ENCODE measurements around the gene EHMT2.
A peak's percentile ranks its signal among the peaks of the same experiment; 100 is the strongest.
"Not testable (repeated sequence)": the region's sequence is repeated elsewhere in the genome, so short reads cannot be mapped to it uniquely, and the experiment has no call there.

EHMT2 gene

DNA sequence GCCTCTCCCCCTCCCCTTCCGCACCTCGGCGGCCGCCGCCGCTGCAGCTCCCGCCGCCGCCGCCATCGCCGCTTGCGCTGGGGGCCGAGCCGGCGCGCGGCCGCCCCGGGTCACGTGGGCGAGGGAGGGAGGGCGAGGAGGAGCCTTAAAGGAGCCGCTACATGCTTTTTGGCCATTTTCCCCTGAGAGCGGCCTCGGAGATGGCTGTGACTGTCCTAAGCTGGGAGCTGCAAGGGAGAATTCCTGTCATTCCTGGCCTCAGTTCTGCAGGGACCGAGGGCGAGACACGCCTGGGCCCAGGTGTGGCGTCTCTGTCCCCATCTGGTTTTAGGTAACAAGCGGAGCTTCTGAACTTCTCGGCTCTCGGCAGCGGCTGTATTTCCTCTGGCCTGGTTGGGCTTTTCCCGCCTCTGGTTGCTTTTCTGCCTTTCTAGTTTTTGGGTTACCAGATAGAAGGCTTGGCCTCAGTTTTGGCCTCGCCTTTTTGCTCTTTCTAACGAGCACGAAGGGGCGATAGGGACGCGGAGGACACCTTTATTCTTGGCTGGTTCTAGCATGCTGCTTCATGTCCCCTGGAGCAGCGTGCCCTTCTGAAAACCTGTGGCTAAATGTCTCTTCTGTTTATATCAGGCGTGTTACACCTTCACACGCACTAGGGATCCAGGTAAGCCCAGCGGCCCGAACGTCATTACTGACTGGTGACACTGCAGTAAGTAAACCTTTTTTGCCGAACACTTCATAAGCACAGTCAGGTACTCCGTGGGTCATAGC lies at the start of gene EHMT2:
TSS of gene EHMT2 (minus strand) at position 87 of the 771 bp plus-strand sequence. CDS start at position 66, 21 bp downstream.
- peak; percentile 78 to 90 for DNase-seq (ENCODE audit: low spot score in 2 of 2)
- Mint-ChIP-seq H3K4me3 (peak within 1 kb of the TSS; percentile 94), H3K27ac (peak within 1 kb of the TSS; percentile 91), H3K9me3 (no peaks in the 10 kb centered on the region), H3K4me1 (peaks cover 40% of the 10 kb centered on the region), H3K36me3 (peaks cover 52% of the 10 kb centered on the region)
- ATAC-seq: peak; percentile 78

DNA sequence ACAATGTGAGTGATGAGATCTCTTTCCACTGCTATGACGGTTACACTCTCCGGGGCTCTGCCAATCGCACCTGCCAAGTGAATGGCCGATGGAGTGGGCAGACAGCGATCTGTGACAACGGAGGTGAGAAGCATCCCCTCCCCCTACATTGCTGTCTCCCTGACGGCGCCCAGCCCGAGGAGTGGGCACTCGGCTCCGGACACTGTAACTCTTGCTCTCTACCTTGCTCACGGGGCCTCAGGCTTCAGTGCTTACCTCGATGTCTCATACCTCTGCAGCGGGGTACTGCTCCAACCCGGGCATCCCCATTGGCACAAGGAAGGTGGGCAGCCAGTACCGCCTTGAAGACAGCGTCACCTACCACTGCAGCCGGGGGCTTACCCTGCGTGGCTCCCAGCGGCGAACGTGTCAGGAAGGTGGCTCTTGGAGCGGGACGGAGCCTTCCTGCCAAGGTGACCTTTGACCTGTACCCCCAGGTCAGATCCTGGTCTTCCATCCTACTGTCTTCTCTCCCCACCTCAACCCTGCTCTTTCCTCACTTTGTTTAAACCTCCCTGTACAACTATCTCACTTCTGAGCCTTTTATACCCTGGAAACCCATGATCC lies 49.7 kb upstream of the EHMT2 start:
- ATAC-seq (no peak), DNase-seq (ENCODE audit: low spot score in 2 of 2) (no peak)
- H3K4me3 Mint-ChIP-seq: no peak overlapping the region
- H3K27ac Mint-ChIP-seq: peak overlapping the region; percentile 23
- H3K9me3 Mint-ChIP-seq: no peaks in the 10 kb centered on the region
- H3K36me3 Mint-ChIP-seq: peaks cover 1% of the 10 kb centered on the region
- H3K4me1 Mint-ChIP-seq: peaks cover 10% of the 10 kb centered on the region

DNA sequence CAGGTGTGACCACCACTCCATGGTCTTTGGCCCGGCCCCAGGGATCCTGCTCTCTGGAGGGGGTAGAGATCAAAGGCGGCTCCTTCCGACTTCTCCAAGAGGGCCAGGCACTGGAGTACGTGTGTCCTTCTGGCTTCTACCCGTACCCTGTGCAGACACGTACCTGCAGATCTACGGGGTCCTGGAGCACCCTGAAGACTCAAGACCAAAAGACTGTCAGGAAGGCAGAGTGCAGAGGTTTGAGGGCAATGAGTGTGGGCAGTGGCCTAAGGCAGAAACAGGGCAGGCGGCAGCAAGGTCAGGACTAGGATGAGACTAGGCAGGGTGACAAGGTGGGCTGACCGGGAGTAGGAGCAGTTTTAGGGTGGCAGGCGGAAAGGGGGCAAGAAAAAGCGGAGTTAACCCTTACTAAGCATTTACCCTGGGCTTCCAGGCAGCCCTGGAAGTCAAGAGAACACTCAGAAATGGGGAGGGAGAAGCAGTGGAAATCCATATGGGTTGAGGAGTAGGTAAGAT lies 48.9 kb upstream of the EHMT2 start:
- H3K9me3 Mint-ChIP-seq: no peaks in the 10 kb centered on the region
- no peak for ATAC-seq
- no peak for DNase-seq (ENCODE audit: low spot score in 2 of 2)
- H3K27ac Mint-ChIP-seq: no peak overlapping the region
- no peak overlapping the region for H3K4me3 Mint-ChIP-seq
- peaks cover 10% of the 10 kb centered on the region for H3K4me1 Mint-ChIP-seq
- H3K36me3 Mint-ChIP-seq: no peaks in the 10 kb centered on the region

DNA sequence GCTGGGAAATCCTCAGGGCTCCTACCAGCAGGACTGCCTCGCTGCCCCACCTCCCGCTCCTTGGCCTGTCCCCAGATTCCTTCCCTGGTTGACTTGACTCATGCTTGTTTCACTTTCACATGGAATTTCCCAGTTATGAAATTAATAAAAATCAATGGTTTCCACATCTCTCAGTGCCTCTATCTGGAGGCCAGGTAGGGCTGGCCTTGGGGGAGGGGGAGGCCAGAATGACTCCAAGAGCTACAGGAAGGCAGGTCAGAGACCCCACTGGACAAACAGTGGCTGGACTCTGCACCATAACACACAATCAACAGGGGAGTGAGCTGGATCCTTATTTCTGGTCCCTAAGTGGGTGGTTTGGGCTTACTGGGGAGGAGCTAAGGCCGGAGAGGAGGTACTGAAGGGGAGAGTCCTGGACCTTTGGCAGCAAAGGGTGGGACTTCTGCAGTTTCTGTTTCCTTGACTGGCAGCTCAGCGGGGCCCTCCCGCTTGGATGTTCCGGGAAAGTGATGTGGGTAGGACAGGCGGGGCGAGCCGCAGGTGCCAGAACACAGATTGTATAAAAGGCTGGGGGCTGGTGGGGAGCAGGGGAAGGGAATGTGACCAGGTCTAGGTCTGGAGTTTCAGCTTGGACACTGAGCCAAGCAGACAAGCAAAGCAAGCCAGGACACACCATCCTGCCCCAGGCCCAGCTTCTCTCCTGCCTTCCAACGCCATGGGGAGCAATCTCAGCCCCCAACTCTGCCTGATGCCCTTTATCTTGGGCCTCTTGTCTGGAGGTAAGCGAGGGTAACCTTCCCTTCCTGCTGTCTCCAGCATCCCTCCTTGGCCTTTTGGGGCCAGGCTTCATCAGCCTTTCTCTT lies 48.2 kb upstream of the EHMT2 start, which contains the start of gene CFB:
TSS of gene CFB (plus strand) at position 589 of the 863 bp plus-strand sequence. CDS start at position 716, 127 bp downstream.
- DNase-seq (ENCODE audit: low spot score in 2 of 2): no peak
- Mint-ChIP-seq H3K9me3 (no peaks in the 10 kb centered on the region), H3K4me1 (peaks cover 10% of the 10 kb centered on the region), H3K4me3 (no peak within 1 kb of the TSS), H3K36me3 (no peaks in the 10 kb centered on the region), H3K27ac (no peak within 1 kb of the TSS)
- no peak for ATAC-seq

- no peak for ATAC-seq
- Mint-ChIP-seq H3K4me1 (peaks cover 10% of the 10 kb centered on the region), H3K36me3 (no peaks in the 10 kb centered on the region), H3K9me3 (no peaks in the 10 kb centered on the region), H3K27ac (no peak overlapping the region), H3K4me3 (no peak overlapping the region)
- DNase-seq (ENCODE audit: low spot score in 2 of 2): no peak
These were observed 47.6 kb upstream of the EHMT2 start for GRCh38 chr6:31945154-31945506.

DNA sequence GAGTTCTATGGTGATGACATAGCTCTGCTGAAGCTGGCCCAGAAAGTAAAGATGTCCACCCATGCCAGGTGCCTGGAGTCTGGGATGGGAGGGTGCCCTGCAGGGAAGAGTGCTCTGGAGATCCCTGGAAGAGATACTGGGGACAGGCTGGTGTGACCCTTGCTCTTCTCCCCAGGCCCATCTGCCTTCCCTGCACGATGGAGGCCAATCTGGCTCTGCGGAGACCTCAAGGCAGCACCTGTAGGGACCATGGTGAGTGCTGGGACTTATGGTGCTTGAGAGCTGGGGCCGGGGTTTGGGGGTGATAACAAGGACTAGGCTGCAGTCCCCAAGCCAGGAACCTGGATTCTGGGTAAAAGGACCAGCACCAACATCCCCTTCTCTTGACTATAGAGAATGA lies 46.2 kb upstream of the EHMT2 start:
- DNase-seq (ENCODE audit: low spot score in 2 of 2) (no peak), ATAC-seq (no peak)
- Mint-ChIP-seq H3K27ac (no peak overlapping the region), H3K36me3 (no peaks in the 10 kb centered on the region), H3K9me3 (no peaks in the 10 kb centered on the region), H3K4me3 (no peak overlapping the region), H3K4me1 (peaks cover 10% of the 10 kb centered on the region)

- DNase-seq (ENCODE audit: low spot score in 2 of 2) (no peak), ATAC-seq (no peak)
- no peaks in the 10 kb centered on the region for H3K36me3 Mint-ChIP-seq
- peaks cover under 1% of the 10 kb centered on the region for H3K4me1 Mint-ChIP-seq
- no peaks in the 10 kb centered on the region for H3K9me3 Mint-ChIP-seq
- no peak overlapping the region for H3K4me3 Mint-ChIP-seq
- H3K27ac Mint-ChIP-seq: no peak overlapping the region
These were observed 42.8 kb upstream of the EHMT2 start for GRCh38 chr6:31940256-31940664.

DNA sequence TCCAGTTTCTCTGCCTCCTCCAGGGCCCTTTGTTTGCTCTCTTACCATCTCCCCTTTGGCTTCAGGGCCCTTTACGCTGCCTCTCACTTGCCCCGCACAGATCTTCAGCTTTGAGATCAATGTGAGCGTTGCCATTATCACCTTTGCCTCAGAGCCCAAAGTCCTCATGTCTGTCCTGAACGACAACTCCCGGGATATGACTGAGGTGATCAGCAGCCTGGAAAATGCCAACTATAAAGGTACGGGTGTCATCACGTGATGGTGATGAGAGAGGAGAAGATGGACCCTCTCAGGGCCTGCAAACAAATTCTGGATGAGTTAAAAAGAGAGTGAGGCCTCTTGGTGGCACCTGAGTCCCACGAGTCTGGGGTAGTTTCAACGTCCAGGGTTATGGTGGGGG lies 38.3 kb upstream of the EHMT2 start:
- Mint-ChIP-seq H3K4me1 (no peaks in the 10 kb centered on the region), H3K27ac (no peak overlapping the region), H3K4me3 (no peak overlapping the region), H3K9me3 (no peaks in the 10 kb centered on the region), H3K36me3 (no peaks in the 10 kb centered on the region)
- DNase-seq (ENCODE audit: low spot score in 2 of 2): no peak
- no peak for ATAC-seq

- Mint-ChIP-seq H3K36me3 (no peaks in the 10 kb centered on the region), H3K4me1 (no peaks in the 10 kb centered on the region), H3K27ac (no peak overlapping the region), H3K9me3 (no peaks in the 10 kb centered on the region), H3K4me3 (no peak overlapping the region)
- ATAC-seq (no peak), DNase-seq (ENCODE audit: low spot score in 2 of 2) (no peak)
These were observed 37.5 kb upstream of the EHMT2 start for GRCh38 chr6:31935021-31935420.

DNA sequence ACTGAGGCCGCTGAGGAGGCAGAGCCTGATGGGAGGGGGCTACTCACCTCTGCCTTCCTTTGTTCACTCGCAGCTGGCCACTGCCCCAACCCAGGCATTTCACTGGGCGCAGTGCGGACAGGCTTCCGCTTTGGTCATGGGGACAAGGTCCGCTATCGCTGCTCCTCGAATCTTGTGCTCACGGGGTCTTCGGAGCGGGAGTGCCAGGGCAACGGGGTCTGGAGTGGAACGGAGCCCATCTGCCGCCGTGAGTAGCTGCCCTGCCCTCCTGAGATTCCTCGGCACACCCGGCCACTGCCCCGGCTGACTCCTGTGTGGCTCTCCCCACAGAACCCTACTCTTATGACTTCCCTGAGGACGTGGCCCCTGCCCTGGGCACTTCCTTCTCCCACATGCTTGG lies 36.0 kb upstream of the EHMT2 start:
- H3K27ac Mint-ChIP-seq: no peak overlapping the region

DNA sequence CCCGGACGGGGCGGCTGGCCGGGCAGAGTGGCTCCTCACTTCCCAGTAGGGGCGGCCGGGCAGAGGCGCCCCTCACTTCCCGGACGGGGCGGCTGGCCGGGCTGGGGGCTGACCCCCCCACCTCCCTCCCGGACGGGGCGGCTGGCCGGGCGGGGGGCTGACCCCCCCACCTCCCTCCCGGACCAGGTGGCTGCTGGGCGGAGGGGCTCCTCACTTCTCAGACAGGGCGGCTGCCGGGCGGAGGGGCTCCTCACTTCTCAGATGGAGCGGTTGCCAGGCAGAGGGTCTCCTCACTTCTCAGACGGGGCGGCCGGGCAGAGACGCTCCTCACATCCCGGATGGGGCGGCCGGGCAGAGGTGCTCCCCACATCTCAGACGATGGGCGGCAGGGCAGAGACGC lies 34.6 kb upstream of the EHMT2 start:
- not testable (repeated sequence) for DNase-seq (ENCODE audit: low spot score in 2 of 2); H3K36me3 Mint-ChIP-seq; H3K9me3 Mint-ChIP-seq; ATAC-seq; H3K4me1 Mint-ChIP-seq; H3K4me3 Mint-ChIP-seq; H3K27ac Mint-ChIP-seq

More for the DNA sequence above, 36.0 kb upstream of the EHMT2 start:
- Mint-ChIP-seq H3K4me3 (no peak overlapping the region), H3K9me3 (no peaks in the 10 kb centered on the region), H3K36me3 (no peaks in the 10 kb centered on the region), H3K4me1 (no peaks in the 10 kb centered on the region)
- ATAC-seq: no peak
- DNase-seq (ENCODE audit: low spot score in 2 of 2): no peak

GRCh38 chr6:31930962-31931361 lies 33.5 kb upstream of the EHMT2 start:
- ATAC-seq (no peak), DNase-seq (ENCODE audit: low spot score in 2 of 2) (no peak)
- H3K4me1 Mint-ChIP-seq: no peaks in the 10 kb centered on the region
- H3K4me3 Mint-ChIP-seq: no peak overlapping the region
- H3K27ac Mint-ChIP-seq: no peak overlapping the region
- H3K36me3 Mint-ChIP-seq: no peaks in the 10 kb centered on the region
- no peaks in the 10 kb centered on the region for H3K9me3 Mint-ChIP-seq

DNA sequence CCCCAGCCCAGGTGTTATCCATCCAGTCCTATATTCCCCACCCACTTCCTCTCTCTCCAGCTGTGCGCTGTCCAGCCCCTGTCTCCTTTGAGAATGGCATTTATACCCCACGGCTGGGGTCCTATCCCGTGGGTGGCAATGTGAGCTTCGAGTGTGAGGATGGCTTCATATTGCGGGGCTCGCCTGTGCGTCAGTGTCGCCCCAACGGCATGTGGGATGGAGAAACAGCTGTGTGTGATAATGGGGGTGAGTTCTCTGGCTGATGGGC lies 31.1 kb upstream of the EHMT2 start:
- Mint-ChIP-seq H3K4me1 (no peaks in the 10 kb centered on the region), H3K27ac (no peak overlapping the region), H3K9me3 (no peaks in the 10 kb centered on the region), H3K36me3 (no peaks in the 10 kb centered on the region), H3K4me3 (no peak overlapping the region)
- ATAC-seq: no peak
- DNase-seq (ENCODE audit: low spot score in 2 of 2): no peak

DNA sequence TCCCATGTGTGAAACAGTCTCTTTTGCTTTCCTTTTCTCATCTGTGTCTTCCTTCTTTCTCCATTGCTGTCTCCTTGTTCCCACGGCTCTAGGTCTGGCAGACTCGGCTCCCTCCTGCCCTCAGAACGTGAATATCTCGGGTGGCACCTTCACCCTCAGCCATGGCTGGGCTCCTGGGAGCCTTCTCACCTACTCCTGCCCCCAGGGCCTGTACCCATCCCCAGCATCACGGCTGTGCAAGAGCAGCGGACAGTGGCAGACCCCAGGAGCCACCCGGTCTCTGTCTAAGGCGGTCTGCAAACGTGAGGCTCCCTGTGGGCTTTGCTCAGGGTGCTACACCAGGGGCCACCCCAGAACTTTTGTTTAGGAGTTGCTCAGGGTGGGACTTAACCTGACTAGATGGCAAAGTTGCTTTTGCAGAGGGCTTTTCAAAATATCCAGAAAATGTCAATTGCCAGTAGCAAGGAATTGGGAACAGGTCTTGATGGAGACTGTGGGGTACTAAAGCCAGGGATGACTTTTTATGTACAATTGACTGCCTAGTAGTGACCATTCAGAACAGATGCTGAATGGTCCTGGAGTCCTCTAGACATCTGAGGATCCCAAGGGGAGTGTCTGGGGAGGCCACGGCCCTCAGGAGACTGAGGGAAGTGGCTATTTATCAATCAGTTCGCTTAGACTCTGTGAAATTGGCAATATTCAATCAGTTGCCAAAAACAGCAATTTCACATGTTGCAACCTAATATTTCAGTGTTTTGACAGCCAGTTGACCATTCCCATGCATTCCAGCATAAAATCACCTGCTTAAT lies 30.6 kb upstream of the EHMT2 start:
- Mint-ChIP-seq H3K27ac (no peak overlapping the region), H3K36me3 (no peaks in the 10 kb centered on the region), H3K4me1 (no peaks in the 10 kb centered on the region), H3K4me3 (no peak overlapping the region), H3K9me3 (no peaks in the 10 kb centered on the region)
- DNase-seq (ENCODE audit: low spot score in 2 of 2) (no peak), ATAC-seq (no peak)

All from stimulated activated effector memory CD8-positive, alpha-beta T cell treated with anti-CD3 and anti-CD28 coated beads, Interleukin-12 subunit alpha, Interleukin-12 subunit beta, amount 100 ng/mL, for 72 hours (primary cell).